Endothelial cell of umbilical vein (primary cell): Measurements from ENCODE around the gene OXER1. TPM values are rescaled to one million over a fixed set of nuclear protein-coding genes. Genes with fewer than 3 reads are reported as not detected.

Experiments
- BruUV-seq: library from RNA; stranded (reverse); fragments of 400-500 nt; replicated peaks from 2 replicates; lab custom pipeline; 2021; lab: Mats Ljungman, UMichigan
- CTCF ChIA-PET: fragments of 300-600, 350-600 bp; sonication (Branson Sonifier 250); formaldehyde crosslinking; loops from one replicate; lab custom pipeline; 2021; ENCODE audit warnings: antibody characterized with exemption, inconsistent platforms; lab: Charles Lee
- POLR2A ChIA-PET: fragments of 300-600, 350-600 bp; sonication (Branson Sonifier 250); formaldehyde crosslinking; loops from one replicate; lab custom pipeline; 2021; ENCODE audit warnings: antibody characterized with exemption, inconsistent platforms; lab: Charles Lee
- DNase-seq: peaks from one replicate; pipeline ENCODE4 v3.0.0-alpha.2; 2011; ENCODE audit warnings: low read depth, low spot score
- FAIRE-seq: peaks from 2 replicates; lab custom pipeline; 2011; peaks lifted over from hg19 to GRCh38; lab: Jason Lieb, UNC
- H2AFZ ChIP-seq: 2 replicates; pipeline ENCODE4 v1.6.0; 2012; ENCODE audit warnings: low read depth, low read length, control low read depth, inconsistent platforms
- H3K27ac ChIP-seq: 2 replicates; pipeline ENCODE4 v1.5.1; 2011; ENCODE audit warnings: low read depth, mild to moderate bottlenecking, control low read depth, low read length, moderate library complexity; ENCODE audit not compliant: insufficient read depth
- H3K27me3 ChIP-seq, 2 experiments: 2 replicates each; pipeline versions ENCODE4 v1.6.0 to v1.6.1; 2011; ENCODE audit warnings: low read length in 2 of 2, mixed read lengths in 1 of 2; ENCODE audit not compliant: control insufficient read depth in 2 of 2, insufficient read depth in 2 of 2
- H3K36me3 ChIP-seq, 2 experiments: 2 replicates in 1 of 2; 3 replicates in 1 of 2; pipeline ENCODE4 v1.5.1; 2011; ENCODE audit warnings: low read length in 2 of 2, mild to moderate bottlenecking in 1 of 2, moderate library complexity in 1 of 2; ENCODE audit not compliant: control insufficient read depth in 2 of 2, insufficient read depth in 2 of 2; ENCODE audit errors: extremely low read depth in 1 of 2
- H3K4me1 ChIP-seq: 3 replicates; pipeline ENCODE4 v1.5.1; 2011; ENCODE audit warnings: mild to moderate bottlenecking, low read length; ENCODE audit not compliant: control insufficient read depth, insufficient read depth; ENCODE audit errors: extremely low read depth
- H3K4me2 ChIP-seq: 2 replicates; pipeline ENCODE4 v1.6.1; 2011; ENCODE audit warnings: low read length, control low read depth, mixed read lengths; ENCODE audit not compliant: insufficient read depth
- H3K4me3 ChIP-seq, 3 experiments: fragments of 200-600 bp in 1 of 3; sonication (generic), shearing (Covaris generic) in 1 of 3; replicated peaks in 1 of 3; 2 replicates each; pipeline ENCODE4 v1.5.1; 2011 to 2016; ENCODE audit warnings: control low read depth in 3 of 3, low read length in 3 of 3, mild to moderate bottlenecking in 2 of 3, inconsistent platforms in 1 of 3, low read depth in 1 of 3, moderate library complexity in 1 of 3; ENCODE audit not compliant: insufficient read depth in 1 of 3
- H3K79me2 ChIP-seq: 2 replicates; pipeline ENCODE4 v1.6.0; 2012; ENCODE audit warnings: low read length, inconsistent platforms; ENCODE audit not compliant: control insufficient read depth, insufficient read depth
- H3K9ac ChIP-seq: replicated peaks from 2 replicates; pipeline ENCODE3; 2011; ENCODE audit warnings: low read length, control low read depth; ENCODE audit not compliant: insufficient read depth; ENCODE audit errors: extremely low read depth
- H3K9me1 ChIP-seq: replicated peaks from 3 replicates; pipeline ENCODE4 v1.6.0; 2011; ENCODE audit warnings: mild to moderate bottlenecking, low read length; ENCODE audit not compliant: control insufficient read depth, insufficient read depth; ENCODE audit errors: extremely low read depth
- H3K9me3 ChIP-seq: replicated peaks from 2 replicates; pipeline ENCODE4 v1.5.1; 2012; ENCODE audit warnings: low read length, inconsistent platforms; ENCODE audit not compliant: control insufficient read depth, insufficient read depth
- H4K20me1 ChIP-seq: replicated peaks from 2 replicates; pipeline ENCODE3; 2011; ENCODE audit warnings: mild to moderate bottlenecking, low read length; ENCODE audit not compliant: control insufficient read depth, insufficient read depth; ENCODE audit errors: extremely low read depth
- CTCF ChIP-seq, 2 donors: IDR thresholded peaks; 1 replicate in 1 of 2; 2 replicates in 1 of 2; pipeline ENCODE4 v1.5.1; 2011; ENCODE audit warnings: low read length in 2 of 2, mild to moderate bottlenecking in 2 of 2, moderate library complexity in 2 of 2, control low read depth in 1 of 2, inconsistent platforms in 1 of 2, low read depth in 1 of 2; ENCODE audit not compliant: insufficient read depth in 1 of 2; ENCODE audit errors: extremely low read depth in 1 of 2
- EZH2 ChIP-seq: IDR thresholded peaks from 2 replicates; pipeline ENCODE4 v1.6.1; 2012; ENCODE audit warnings: borderline replicate concordance, low read depth, mild to moderate bottlenecking, moderate library complexity, low read length, inconsistent platforms; ENCODE audit not compliant: severe bottlenecking
- FOS ChIP-seq: IDR thresholded peaks from 2 replicates; pipeline ENCODE4 v1.6.1; 2011; ENCODE audit warnings: mild to moderate bottlenecking, low read length, moderate library complexity, borderline replicate concordance; ENCODE audit not compliant: insufficient read depth
- GATA2 ChIP-seq: IDR thresholded peaks from 2 replicates; pipeline ENCODE4 v1.7.0; 2011; ENCODE audit warnings: low read depth, mild to moderate bottlenecking, moderate library complexity, mixed read lengths, low read length; ENCODE audit not compliant: insufficient read length, insufficient read depth
- JUN ChIP-seq: IDR thresholded peaks from 2 replicates; pipeline ENCODE4 v1.6.1; 2011; ENCODE audit warnings: borderline replicate concordance, low read depth; ENCODE audit not compliant: insufficient read length, insufficient read depth
- MAX ChIP-seq: IDR thresholded peaks from 2 replicates; pipeline ENCODE4 v1.6.1; 2011; ENCODE audit not compliant: insufficient read depth, insufficient read length
- MYC ChIP-seq: IDR thresholded peaks from one replicate; pipeline ENCODE4 v1.6.1; 2011; ENCODE audit warnings: mild to moderate bottlenecking, low read depth, low read length
- POLR2A ChIP-seq: IDR thresholded peaks from 2 replicates; pipeline ENCODE4 v1.6.1; 2012; ENCODE audit warnings: low read depth, mild to moderate bottlenecking, control low read depth, low read length
- POLR2AphosphoS5 ChIP-seq: IDR thresholded peaks from 2 replicates; pipeline ENCODE4 v1.6.1; 2012; ENCODE audit warnings: low read depth, mild to moderate bottlenecking, control low read depth, low read length, moderate library complexity; ENCODE audit not compliant: insufficient read depth
- dilution Hi-C: fragments of 300-500 bp; cut with MboI; formaldehyde crosslinking; loops from one replicate; pipeline ENCODE4 v1.15.0; 2019; ENCODE audit warnings: low sequenced_read_pairs; ENCODE audit not compliant: extremely low pct_ligation_motif_present
- intact Hi-C: fragments of 100-400 bp; cut with micrococcal nuclease; formaldehyde crosslinking; loops from one replicate; pipeline ENCODE4 v1.10.0; 2022
- polyA plus RNA-seq, 4 experiments: library from polyadenylated mRNA; depleted of rRNA in 3 of 4; stranded (reverse) in 3 of 4; unstranded in 1 of 4; fragments of >200 nt; gene quantifications; 2 replicates each; pipeline versions ENCODE4 v1.2.1 to v1.2.3, GENCODE V29; 2011 to 2012; ENCODE audit warnings: missing spikeins in 1 of 4
- total RNA-seq: library from RNA; stranded (reverse); gene quantifications from 2 replicates; pipeline ENCODE4 v1.2.3, GENCODE V29; 2021

The OXER1 gene
- total and polyA plus RNA-seq, 2 donors (not counting 3 experiments of a cell fraction or from before 2014, with no cell fraction given) = 0.18 TPM

GRCh38 chr2:42758751-42759150 is 5.2 kb downstream of the OXER1 start:
- intact Hi-C loops = no loop called here

More at GRCh38 chr2:42758751-42759150, 5.2 kb downstream of the OXER1 start:
- ChIA-PET POLR2A (no interaction called here), CTCF (interaction anchor here (1.2 to 1.4 kb wide), 2 partner anchors 10 to 14 kb away, joined by 4 to 6 read pairs; no protein-coding TSS in a partner anchor)
- TF ChIP-seq CTCF (IDR thresholded peaks at IDR 0.05; ENCODE audit: extremely low read depth in 1 of 2, insufficient read depth in 1 of 2, low read depth in 1 of 2, low read length in 2 of 2) = no peak
- TF ChIP-seq EZH2 = no peak
- TF ChIP-seq MAX = no peak
- TF ChIP-seq MYC = no peak
- no peak for TF ChIP-seq POLR2A
- no peak for TF ChIP-seq POLR2AphosphoS5
- no peak for TF ChIP-seq FOS
- no peak for TF ChIP-seq GATA2
- no peak for TF ChIP-seq JUN
- H3K79me2 ChIP-seq = no peaks in the 10 kb centered on the region
- H2AFZ ChIP-seq = no peak overlapping the region
- no peak overlapping the region for H3K4me3 ChIP-seq
- no peaks in the 10 kb centered on the region for H3K27me3 ChIP-seq
- no TSS peak for BruUV-seq
- dilution Hi-C loops = no loop called here
- no peaks in the 10 kb centered on the region for H3K9me3 ChIP-seq
- no peak overlapping the region for H3K27ac ChIP-seq
- FAIRE-seq (no peak), DNase-seq (no peak)
- no peaks in the 10 kb centered on the region for H3K9me1 ChIP-seq
- no peaks in the 10 kb centered on the region for H3K4me1 ChIP-seq
- no peak overlapping the region for H3K9ac ChIP-seq
- peaks cover 0 to 7% of the 10 kb centered on the region in 2 experiments for H3K36me3 ChIP-seq
- H4K20me1 ChIP-seq = no peaks in the 10 kb centered on the region
- no peak overlapping the region for H3K4me2 ChIP-seq
